Loucy (cell line): ENCODE measurements around the gene KSR1.

Source experiments
- EZH2phosphoT487 ChIP-seq: fragments of 200-600 bp; IDR thresholded peaks from 2 replicates; pipeline ENCODE4 v1.6.1; 2018; ENCODE audit warnings: antibody characterized with exemption, mild to moderate bottlenecking, moderate library complexity, borderline replicate concordance
- TF ChIP-seq, protein P1 (sequence below): fragments of 200-600 bp; sonication (generic); conservative IDR thresholded peaks from 2 replicates; pipeline ENCODE4 v1.5.1; 2014; ENCODE audit warnings: mild to moderate bottlenecking, antibody characterized with exemption, low read length

DNA sequence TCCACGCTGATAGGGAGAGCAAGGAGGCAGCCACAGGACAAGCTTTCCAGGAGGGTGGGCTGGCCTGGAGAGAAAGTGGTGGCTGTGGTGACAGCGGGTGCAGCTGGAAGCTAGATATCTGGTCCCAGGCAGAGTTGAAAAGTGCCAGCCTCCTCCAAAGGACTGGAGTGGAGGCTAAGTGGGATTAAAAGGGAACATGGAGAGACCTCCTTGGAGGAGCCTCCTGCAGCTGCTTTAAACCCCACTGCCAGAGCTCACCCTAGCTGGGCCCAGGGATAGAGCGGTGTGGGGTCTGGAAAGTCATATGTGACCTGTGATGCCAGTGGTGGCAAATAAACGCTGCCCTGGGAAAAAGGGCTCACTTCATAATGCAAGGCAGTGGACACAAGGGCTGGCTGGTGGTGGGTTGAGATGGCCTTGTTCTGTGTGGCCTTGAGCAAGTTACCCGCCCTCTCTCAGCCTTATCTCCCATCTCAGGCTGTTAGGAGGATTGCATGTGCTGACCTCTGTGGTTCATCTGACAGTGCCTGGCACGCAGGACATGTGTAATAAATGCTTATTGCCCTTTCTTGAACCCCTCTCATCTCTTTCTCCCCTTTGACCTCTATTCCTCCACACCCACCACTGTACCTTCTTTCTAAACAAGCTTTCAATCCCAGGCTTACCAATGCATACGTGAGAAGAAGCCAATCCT is 113.8 kb downstream of the KSR1 start:
- TF ChIP-seq, protein P1, sequence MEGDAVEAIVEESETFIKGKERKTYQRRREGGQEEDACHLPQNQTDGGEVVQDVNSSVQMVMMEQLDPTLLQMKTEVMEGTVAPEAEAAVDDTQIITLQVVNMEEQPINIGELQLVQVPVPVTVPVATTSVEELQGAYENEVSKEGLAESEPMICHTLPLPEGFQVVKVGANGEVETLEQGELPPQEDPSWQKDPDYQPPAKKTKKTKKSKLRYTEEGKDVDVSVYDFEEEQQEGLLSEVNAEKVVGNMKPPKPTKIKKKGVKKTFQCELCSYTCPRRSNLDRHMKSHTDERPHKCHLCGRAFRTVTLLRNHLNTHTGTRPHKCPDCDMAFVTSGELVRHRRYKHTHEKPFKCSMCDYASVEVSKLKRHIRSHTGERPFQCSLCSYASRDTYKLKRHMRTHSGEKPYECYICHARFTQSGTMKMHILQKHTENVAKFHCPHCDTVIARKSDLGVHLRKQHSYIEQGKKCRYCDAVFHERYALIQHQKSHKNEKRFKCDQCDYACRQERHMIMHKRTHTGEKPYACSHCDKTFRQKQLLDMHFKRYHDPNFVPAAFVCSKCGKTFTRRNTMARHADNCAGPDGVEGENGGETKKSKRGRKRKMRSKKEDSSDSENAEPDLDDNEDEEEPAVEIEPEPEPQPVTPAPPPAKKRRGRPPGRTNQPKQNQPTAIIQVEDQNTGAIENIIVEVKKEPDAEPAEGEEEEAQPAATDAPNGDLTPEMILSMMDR: no peak
- TF ChIP-seq EZH2phosphoT487: no peak
